ENCODE measurements around the gene LSAMP. TPM values are rescaled to one million over a fixed set of nuclear protein-coding genes. Genes with fewer than 3 reads are reported as not detected.
"Not testable (repeated sequence)": the region's sequence is repeated elsewhere in the genome, so short reads cannot be mapped to it uniquely, and the experiment has no call there.

LSAMP gene
- total and polyA plus RNA-seq, 2 donors (not counting 3 experiments of a cell fraction or from before 2014, with no cell fraction given), result not detected

DNA sequence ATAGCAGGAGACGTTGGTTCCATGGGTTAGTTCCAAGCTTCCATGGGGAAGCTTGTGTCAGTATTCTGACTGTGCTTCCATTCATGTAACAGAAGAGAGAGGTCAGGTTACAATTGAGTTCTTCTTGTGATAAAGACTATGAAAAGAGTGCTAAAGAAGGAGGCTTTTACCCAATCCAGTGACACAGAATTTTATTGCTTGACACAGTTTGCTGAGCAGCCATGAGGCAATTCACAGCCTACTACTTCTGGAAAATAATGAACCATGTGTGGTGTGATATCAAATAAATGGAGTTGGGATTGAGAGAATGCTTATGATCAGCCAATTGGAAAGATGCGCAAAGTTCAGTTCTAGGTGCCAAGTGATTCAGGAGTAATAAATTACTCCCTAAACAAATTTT is 233.4 kb downstream of the LSAMP start:
- no peaks in the 10 kb centered on the region for H4K20me1 ChIP-seq (replicated peaks; ENCODE audit: control insufficient read depth, extremely low read depth, insufficient read depth, low read length)

DNA sequence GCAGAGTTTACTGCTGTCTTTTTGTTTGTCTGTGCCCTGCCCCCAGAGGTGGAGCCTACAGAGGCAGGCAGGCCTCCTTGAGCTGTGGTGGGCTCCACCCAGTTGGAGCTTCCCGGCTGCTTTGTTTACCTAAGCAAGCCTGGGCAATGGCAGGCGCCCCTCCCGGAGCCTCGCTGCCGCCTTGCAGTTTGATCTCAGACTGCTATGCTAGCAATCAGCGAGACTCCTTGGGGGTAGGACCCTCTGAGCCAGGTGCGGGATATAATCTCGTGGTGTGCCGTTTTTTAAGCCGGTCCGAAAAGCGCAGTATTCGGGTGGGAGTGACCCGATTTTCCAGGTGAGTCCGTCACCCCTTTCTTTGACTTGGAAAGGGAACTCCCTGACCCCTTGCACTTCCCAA is 236.5 kb downstream of the LSAMP start:
- H3K79me2 ChIP-seq (ENCODE audit: control insufficient read depth, insufficient read depth, low read length); H3K27me3 ChIP-seq (ENCODE audit: control insufficient read depth in 2 of 2, insufficient read depth in 2 of 2, low read length in 2 of 2); FAIRE-seq; H2AFZ ChIP-seq (ENCODE audit: low read depth, low read length); intact Hi-C loops (cut with micrococcal nuclease); H3K4me1 ChIP-seq (ENCODE audit: control insufficient read depth, extremely low read depth, insufficient read depth, low read length); CTCF ChIA-PET; DNase-seq (ENCODE audit: low read depth, low spot score); H3K4me3 ChIP-seq (replicated peaks in 1 of 3; ENCODE audit: insufficient read depth in 1 of 3, low read depth in 1 of 3, low read length in 3 of 3); H3K9me3 ChIP-seq (replicated peaks; ENCODE audit: control insufficient read depth, insufficient read depth, low read length); dilution Hi-C loops (cut with MboI; ENCODE audit: extremely low pct_ligation_motif_present, low sequenced_read_pairs); H3K9me1 ChIP-seq (replicated peaks; ENCODE audit: control insufficient read depth, extremely low read depth, insufficient read depth, low read length); H3K9ac ChIP-seq (replicated peaks; ENCODE audit: extremely low read depth, insufficient read depth, low read length); H4K20me1 ChIP-seq (replicated peaks; ENCODE audit: control insufficient read depth, extremely low read depth, insufficient read depth, low read length); POLR2A ChIA-PET; H3K4me2 ChIP-seq (ENCODE audit: insufficient read depth, low read length); BruUV-seq (replicated peaks); H3K36me3 ChIP-seq (ENCODE audit: control insufficient read depth in 2 of 2, extremely low read depth in 1 of 2, insufficient read depth in 2 of 2, low read length in 2 of 2); H3K27ac ChIP-seq (ENCODE audit: insufficient read depth, low read depth, low read length): not testable (repeated sequence)

More for the DNA sequence above, 233.4 kb downstream of the LSAMP start:
- no TSS peak for BruUV-seq (replicated peaks)
- CTCF ChIA-PET, result no interaction called here
- dilution Hi-C loops (cut with MboI; ENCODE audit: extremely low pct_ligation_motif_present, low sequenced_read_pairs), result no loop called here
- H3K9ac ChIP-seq (replicated peaks; ENCODE audit: extremely low read depth, insufficient read depth, low read length), result no peak overlapping the region
- H3K9me3 ChIP-seq (replicated peaks; ENCODE audit: control insufficient read depth, insufficient read depth, low read length), result no peaks in the 10 kb centered on the region
- no peak overlapping the region for H3K4me3 ChIP-seq (replicated peaks in 1 of 3; ENCODE audit: insufficient read depth in 1 of 3, low read depth in 1 of 3, low read length in 3 of 3)
- no peak overlapping the region for H2AFZ ChIP-seq (ENCODE audit: low read depth, low read length)
- H3K4me1 ChIP-seq (ENCODE audit: control insufficient read depth, extremely low read depth, insufficient read depth, low read length), result no peaks in the 10 kb centered on the region
- DNase-seq (ENCODE audit: low read depth, low spot score) (no peak), FAIRE-seq (no peak)
- no peaks in the 10 kb centered on the region for H3K36me3 ChIP-seq (ENCODE audit: control insufficient read depth in 2 of 2, extremely low read depth in 1 of 2, insufficient read depth in 2 of 2, low read length in 2 of 2)
- TF ChIP-seq GATA2 (IDR thresholded peaks at IDR 0.05; ENCODE audit: insufficient read depth, insufficient read length, low read depth, low read length) (no peak), EZH2 (IDR thresholded peaks at IDR 0.05; ENCODE audit: borderline replicate concordance, low read depth, low read length, severe bottlenecking) (no peak), FOS (IDR thresholded peaks at IDR 0.05; ENCODE audit: borderline replicate concordance, insufficient read depth, low read length) (no peak), POLR2AphosphoS5 (IDR thresholded peaks at IDR 0.05; ENCODE audit: insufficient read depth, low read depth, low read length) (no peak), POLR2A (IDR thresholded peaks at IDR 0.05; ENCODE audit: low read depth, low read length) (no peak), MYC (IDR thresholded peaks at IDR 0.05; ENCODE audit: low read depth, low read length) (no peak), JUN (IDR thresholded peaks at IDR 0.05; ENCODE audit: borderline replicate concordance, insufficient read depth, insufficient read length, low read depth) (no peak)
- TF ChIP-seq, protein P1, sequence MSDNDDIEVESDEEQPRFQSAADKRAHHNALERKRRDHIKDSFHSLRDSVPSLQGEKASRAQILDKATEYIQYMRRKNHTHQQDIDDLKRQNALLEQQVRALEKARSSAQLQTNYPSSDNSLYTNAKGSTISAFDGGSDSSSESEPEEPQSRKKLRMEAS (IDR thresholded peaks at IDR 0.05; ENCODE audit: insufficient read depth, insufficient read length), result no peak
- TF ChIP-seq, protein P2, sequence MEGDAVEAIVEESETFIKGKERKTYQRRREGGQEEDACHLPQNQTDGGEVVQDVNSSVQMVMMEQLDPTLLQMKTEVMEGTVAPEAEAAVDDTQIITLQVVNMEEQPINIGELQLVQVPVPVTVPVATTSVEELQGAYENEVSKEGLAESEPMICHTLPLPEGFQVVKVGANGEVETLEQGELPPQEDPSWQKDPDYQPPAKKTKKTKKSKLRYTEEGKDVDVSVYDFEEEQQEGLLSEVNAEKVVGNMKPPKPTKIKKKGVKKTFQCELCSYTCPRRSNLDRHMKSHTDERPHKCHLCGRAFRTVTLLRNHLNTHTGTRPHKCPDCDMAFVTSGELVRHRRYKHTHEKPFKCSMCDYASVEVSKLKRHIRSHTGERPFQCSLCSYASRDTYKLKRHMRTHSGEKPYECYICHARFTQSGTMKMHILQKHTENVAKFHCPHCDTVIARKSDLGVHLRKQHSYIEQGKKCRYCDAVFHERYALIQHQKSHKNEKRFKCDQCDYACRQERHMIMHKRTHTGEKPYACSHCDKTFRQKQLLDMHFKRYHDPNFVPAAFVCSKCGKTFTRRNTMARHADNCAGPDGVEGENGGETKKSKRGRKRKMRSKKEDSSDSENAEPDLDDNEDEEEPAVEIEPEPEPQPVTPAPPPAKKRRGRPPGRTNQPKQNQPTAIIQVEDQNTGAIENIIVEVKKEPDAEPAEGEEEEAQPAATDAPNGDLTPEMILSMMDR (IDR thresholded peaks at IDR 0.05; ENCODE audit: extremely low read depth in 1 of 2, insufficient read depth in 1 of 2, low read depth in 1 of 2, low read length in 2 of 2), result no peak
- no peaks in the 10 kb centered on the region for H3K79me2 ChIP-seq (ENCODE audit: control insufficient read depth, insufficient read depth, low read length)
- H3K27ac ChIP-seq (ENCODE audit: insufficient read depth, low read depth, low read length), result no peak overlapping the region
- H3K4me2 ChIP-seq (ENCODE audit: insufficient read depth, low read length), result no peak overlapping the region
- no peaks in the 10 kb centered on the region for H3K9me1 ChIP-seq (replicated peaks; ENCODE audit: control insufficient read depth, extremely low read depth, insufficient read depth, low read length)
- intact Hi-C loops (cut with micrococcal nuclease), result no loop called here
- no peaks in the 10 kb centered on the region for H3K27me3 ChIP-seq (ENCODE audit: control insufficient read depth in 2 of 2, insufficient read depth in 2 of 2, low read length in 2 of 2)
- POLR2A ChIA-PET, result no interaction called here
